ENCODE data around the gene TRPM4.
"Not testable (repeated sequence)": the region's sequence is repeated elsewhere in the genome, so short reads cannot be mapped to it uniquely, and the experiment has no call there.

TRPM4 gene

GRCh38 chr19:49141352-49141751, 16.2 kb upstream of the TRPM4 start:
- Histone ChIP-seq H2BK12ac (ENCODE audit: low read length) (no peak overlapping the region), H3K4me2 (ENCODE audit: low read length) (no peak overlapping the region), H3K4me1 (ENCODE audit: control insufficient read depth in 1 of 2, insufficient read depth in 2 of 2, low read length in 2 of 2) (peaks cover 0 to 10% of the 10 kb centered on the region in 2 experiments), H3K79me1 (ENCODE audit: low read length) (no peaks in the 10 kb centered on the region), H2BK5ac (ENCODE audit: low read depth, low read length, poor library complexity) (no peak overlapping the region), H3K79me2 (ENCODE audit: control insufficient read depth, insufficient read depth, low read length, poor library complexity) (no peaks in the 10 kb centered on the region), H3K23ac (ENCODE audit: low read length) (no peak overlapping the region), H2AK5ac (ENCODE audit: low read length) (no peak overlapping the region), H3K4me3 (ENCODE audit: low read depth, low read length) (no peak overlapping the region), H3K36me3 (ENCODE audit: control insufficient read depth in 1 of 2, insufficient read depth in 2 of 2, low read length in 2 of 2) (no peaks in the 10 kb centered on the region), H3K27ac (ENCODE audit: low read depth, low read length) (no peak overlapping the region), H2AFZ (ENCODE audit: insufficient read depth, low read length, poor library complexity) (no peak overlapping the region), H3K9me3 (ENCODE audit: insufficient read depth, low read depth, low read length) (peaks cover 2% of the 10 kb centered on the region), H4K12ac (ENCODE audit: low read depth, low read length) (no peak overlapping the region), H3K9ac (ENCODE audit: low read length) (peak overlapping the region; percentile 50), H2BK120ac (ENCODE audit: insufficient read depth, low read length, poor library complexity) (no peak overlapping the region), H3K14ac (ENCODE audit: low read length) (no peak overlapping the region), H3K18ac (ENCODE audit: low read length) (no peak overlapping the region), H3K27me3 (ENCODE audit: insufficient read depth, low read length) (no peaks in the 10 kb centered on the region), H4K91ac (ENCODE audit: low read depth, low read length) (no peak overlapping the region), H3K4ac (ENCODE audit: low read depth, low read length) (no peak overlapping the region), H4K8ac (ENCODE audit: low read depth, low read length) (no peak overlapping the region)
- no peak for DNase-seq
- WGBS (ENCODE audit: extremely low coverage, insufficient coverage, insufficient read length) = 100% methylated on average over 2 of the region's 6 CpGs

- H4K12ac ChIP-seq (ENCODE audit: low read depth, low read length) = peak overlapping the region; percentile 79
- no peak overlapping the region for H3K18ac ChIP-seq (ENCODE audit: low read length)
- no peak overlapping the region for H4K91ac ChIP-seq (ENCODE audit: low read depth, low read length)
- H3K14ac ChIP-seq (ENCODE audit: low read length) = no peak overlapping the region
- no peak overlapping the region for H3K9ac ChIP-seq (ENCODE audit: low read length)
- no peaks in the 10 kb centered on the region for H3K36me3 ChIP-seq (ENCODE audit: control insufficient read depth in 1 of 2, insufficient read depth in 2 of 2, low read length in 2 of 2)
- H2BK5ac ChIP-seq (ENCODE audit: low read depth, low read length, poor library complexity) = no peak overlapping the region
- H3K79me2 ChIP-seq (ENCODE audit: control insufficient read depth, insufficient read depth, low read length, poor library complexity) = no peaks in the 10 kb centered on the region
- no peak overlapping the region for H3K4ac ChIP-seq (ENCODE audit: low read depth, low read length)
- peaks cover 0 to 10% of the 10 kb centered on the region in 2 experiments for H3K4me1 ChIP-seq (ENCODE audit: control insufficient read depth in 1 of 2, insufficient read depth in 2 of 2, low read length in 2 of 2)
- no peak overlapping the region for H2BK120ac ChIP-seq (ENCODE audit: insufficient read depth, low read length, poor library complexity)
- peak overlapping the region; percentile 71 for H3K4me3 ChIP-seq (ENCODE audit: low read depth, low read length)
- peak overlapping the region; percentile 67 for H2AFZ ChIP-seq (ENCODE audit: insufficient read depth, low read length, poor library complexity)
- H3K23ac ChIP-seq (ENCODE audit: low read length) = no peak overlapping the region
- peak; percentile 70 to 82 for DNase-seq
- no peaks in the 10 kb centered on the region for H3K27me3 ChIP-seq (ENCODE audit: insufficient read depth, low read length)
- H3K27ac ChIP-seq (ENCODE audit: low read depth, low read length) = no peak overlapping the region
- peak overlapping the region; percentile 92 for H3K4me2 ChIP-seq (ENCODE audit: low read length)
- H4K8ac ChIP-seq (ENCODE audit: low read depth, low read length) = peak overlapping the region; percentile 52
- peaks cover 2% of the 10 kb centered on the region for H3K9me3 ChIP-seq (ENCODE audit: insufficient read depth, low read depth, low read length)
- WGBS (ENCODE audit: extremely low coverage, insufficient coverage, insufficient read length) = no CpG with 5 or more reads among the region's 21 CpGs
- H2AK5ac ChIP-seq (ENCODE audit: low read length) = no peak overlapping the region
- H3K79me1 ChIP-seq (ENCODE audit: low read length) = no peaks in the 10 kb centered on the region
- H2BK12ac ChIP-seq (ENCODE audit: low read length) = no peak overlapping the region
Observed at GRCh38 chr19:49142866-49143335, 14.7 kb upstream of the TRPM4 start.

GRCh38 chr19:49145573-49146407, 11.8 kb upstream of the TRPM4 start:
- Histone ChIP-seq H3K36me3 (ENCODE audit: control insufficient read depth in 1 of 2, insufficient read depth in 2 of 2, low read length in 2 of 2) (no peaks in the 10 kb centered on the region), H3K79me2 (ENCODE audit: control insufficient read depth, insufficient read depth, low read length, poor library complexity) (peaks cover 2% of the 10 kb centered on the region), H3K9me3 (ENCODE audit: insufficient read depth, low read depth, low read length) (peaks cover 2% of the 10 kb centered on the region), H2AFZ (ENCODE audit: insufficient read depth, low read length, poor library complexity) (peak overlapping the region; percentile 23), H4K12ac (ENCODE audit: low read depth, low read length) (no peak overlapping the region), H3K27me3 (ENCODE audit: insufficient read depth, low read length) (no peaks in the 10 kb centered on the region), H3K18ac (ENCODE audit: low read length) (no peak overlapping the region), H4K8ac (ENCODE audit: low read depth, low read length) (no peak overlapping the region), H3K4ac (ENCODE audit: low read depth, low read length) (no peak overlapping the region), H3K14ac (ENCODE audit: low read length) (no peak overlapping the region), H2AK5ac (ENCODE audit: low read length) (no peak overlapping the region), H2BK12ac (ENCODE audit: low read length) (no peak overlapping the region), H3K4me3 (ENCODE audit: low read depth, low read length) (peak overlapping the region; percentile 54), H3K4me2 (ENCODE audit: low read length) (peak overlapping the region; percentile 58), H3K27ac (ENCODE audit: low read depth, low read length) (no peak overlapping the region), H3K79me1 (ENCODE audit: low read length) (peaks cover 14% of the 10 kb centered on the region), H3K23ac (ENCODE audit: low read length) (no peak overlapping the region), H2BK5ac (ENCODE audit: low read depth, low read length, poor library complexity) (no peak overlapping the region), H3K9ac (ENCODE audit: low read length) (no peak overlapping the region), H4K91ac (ENCODE audit: low read depth, low read length) (no peak overlapping the region), H3K4me1 (ENCODE audit: control insufficient read depth in 1 of 2, insufficient read depth in 2 of 2, low read length in 2 of 2) (peaks cover 6 to 25% of the 10 kb centered on the region in 2 experiments), H2BK120ac (ENCODE audit: insufficient read depth, low read length, poor library complexity) (no peak overlapping the region)
- peak; percentile 45 to 80 for DNase-seq
- WGBS (ENCODE audit: extremely low coverage, insufficient coverage, insufficient read length) = no CpG with 5 or more reads among the region's 30 CpGs

GRCh38 chr19:49146408-49146770, 11.2 kb upstream of the TRPM4 start:
- H2AK5ac ChIP-seq (ENCODE audit: low read length); DNase-seq; H3K23ac ChIP-seq (ENCODE audit: low read length); H2AFZ ChIP-seq (ENCODE audit: insufficient read depth, low read length, poor library complexity); H3K14ac ChIP-seq (ENCODE audit: low read length); H2BK120ac ChIP-seq (ENCODE audit: insufficient read depth, low read length, poor library complexity); H3K27me3 ChIP-seq (ENCODE audit: insufficient read depth, low read length); H3K4me3 ChIP-seq (ENCODE audit: low read depth, low read length); H3K79me2 ChIP-seq (ENCODE audit: control insufficient read depth, insufficient read depth, low read length, poor library complexity); H3K9me3 ChIP-seq (ENCODE audit: insufficient read depth, low read depth, low read length); H4K8ac ChIP-seq (ENCODE audit: low read depth, low read length); H3K4ac ChIP-seq (ENCODE audit: low read depth, low read length); H3K18ac ChIP-seq (ENCODE audit: low read length); H4K91ac ChIP-seq (ENCODE audit: low read depth, low read length); H4K12ac ChIP-seq (ENCODE audit: low read depth, low read length); H3K36me3 ChIP-seq (ENCODE audit: control insufficient read depth in 1 of 2, insufficient read depth in 2 of 2, low read length in 2 of 2); H3K27ac ChIP-seq (ENCODE audit: low read depth, low read length); H2BK5ac ChIP-seq (ENCODE audit: low read depth, low read length, poor library complexity); H3K9ac ChIP-seq (ENCODE audit: low read length); H2BK12ac ChIP-seq (ENCODE audit: low read length): not testable (repeated sequence)
- H3K4me2 ChIP-seq (ENCODE audit: low read length) = peak overlapping the region; percentile 58
- peaks cover 6 to 29% of the 10 kb centered on the region in 2 experiments for H3K4me1 ChIP-seq (ENCODE audit: control insufficient read depth in 1 of 2, insufficient read depth in 2 of 2, low read length in 2 of 2)
- WGBS (ENCODE audit: extremely low coverage, insufficient coverage, insufficient read length) = no CpG with 5 or more reads among the region's 7 CpGs
- H3K79me1 ChIP-seq (ENCODE audit: low read length) = peaks cover 14% of the 10 kb centered on the region

Data from trophoblast cell (in vitro differentiated cells and primary cell).